HG03097 (cell line): ENCODE measurements around the gene IL19.
"Not testable (repeated sequence)": the region's sequence is repeated elsewhere in the genome, so short reads cannot be mapped to it uniquely, and the experiment has no call there.

ENCODE experiments used
- ATAC-seq: cut with Tn5 transposase; IDR thresholded peaks from one replicate; pipeline ENCODE4 v1.9.1; 2021; ENCODE audit not compliant: unreplicated experiment, low FRiP score

Gene IL19

GRCh38 chr1:206772243-206772937 is 1.8 kb downstream of the IL19 start, which contains the start of gene IL10:
TSS of gene IL10 (minus strand) at chr1:206772494. CDS start at chr1:206772435, 59 bp downstream.
- ATAC-seq: no peak

- no peak for ATAC-seq
Measured at GRCh38 chr1:206774093-206774492, 3.5 kb downstream of the IL19 start.

- ATAC-seq: no peak
Measured at GRCh38 chr1:206776229-206776628, 5.7 kb downstream of the IL19 start.

- no peak for ATAC-seq
Measured at GRCh38 chr1:206778031-206778430, 7.5 kb downstream of the IL19 start.

- not testable (repeated sequence) for ATAC-seq
Measured at GRCh38 chr1:206778911-206779310, 8.3 kb downstream of the IL19 start.

GRCh38 chr1:206779638-206780037 is 9.1 kb downstream of the IL19 start:
- no peak for ATAC-seq

- ATAC-seq: peak; percentile 44
Measured at GRCh38 chr1:206782448-206782847, 11.9 kb downstream of the IL19 start.

- no peak for ATAC-seq
Measured at GRCh38 chr1:206783506-206783905, 12.9 kb downstream of the IL19 start.

- peak; percentile 46 for ATAC-seq
Measured at GRCh38 chr1:206784471-206784903, 13.9 kb downstream of the IL19 start.

- no peak for ATAC-seq
Measured at GRCh38 chr1:206785182-206785765, 14.7 kb downstream of the IL19 start.

- no peak for ATAC-seq
Measured at GRCh38 chr1:206786212-206786886, 15.8 kb downstream of the IL19 start.

- no peak for ATAC-seq
Measured at GRCh38 chr1:206787891-206788290, 17.3 kb downstream of the IL19 start.

GRCh38 chr1:206788487-206789050 is 18.0 kb downstream of the IL19 start:
- no peak for ATAC-seq

GRCh38 chr1:206790502-206791250 is 20.1 kb downstream of the IL19 start:
- no peak for ATAC-seq

GRCh38 chr1:206792939-206793607 is 22.5 kb downstream of the IL19 start:
- no peak for ATAC-seq

- no peak for ATAC-seq
Measured at GRCh38 chr1:206793620-206794019, 23.0 kb downstream of the IL19 start.

- ATAC-seq: no peak
Measured at GRCh38 chr1:206794294-206794908, 23.8 kb downstream of the IL19 start.

- ATAC-seq: no peak
Measured at GRCh38 chr1:206796116-206796515, 25.5 kb downstream of the IL19 start.

GRCh38 chr1:206796981-206797402 is 26.4 kb downstream of the IL19 start:
- no peak for ATAC-seq
